Kidney (tissue), 14 donors: Measurements from ENCODE around the gene NPL. TPM values are rescaled to one million over a fixed set of nuclear protein-coding genes. Genes with fewer than 3 reads are reported as not detected.
A peak's percentile ranks its signal among the peaks of the same experiment; 100 is the strongest.

ENCODE experiments used
- DNase-seq, 5 donors: peaks; one replicate each; pipeline ENCODE4 v3.0.0-alpha.2; 2013 to 2020
- FAIRE-seq: peaks from 2 replicates; lab custom pipeline; 2012; peaks lifted over from hg19 to GRCh38; lab: Jason Lieb, UNC
- H3K27ac ChIP-seq, 2 donors: one replicate each; pipeline ENCODE4 v1.7.0; 2013; ENCODE audit warnings: low read depth in 2 of 2, low read length in 2 of 2, inconsistent platforms in 1 of 2
- H3K27me3 ChIP-seq: one replicate; pipeline ENCODE4 v1.7.1; 2013; ENCODE audit warnings: low read length, inconsistent platforms; ENCODE audit not compliant: control insufficient read depth, insufficient read depth
- H3K36me3 ChIP-seq, 3 donors: one replicate each; pipeline versions ENCODE4 v1.7.0 to v1.7.1; 2013; ENCODE audit warnings: low read length in 3 of 3, control low read depth in 1 of 3, inconsistent platforms in 1 of 3; ENCODE audit not compliant: insufficient read depth in 3 of 3, control insufficient read depth in 2 of 3
- H3K4me1 ChIP-seq, 3 donors: one replicate each; pipeline versions ENCODE4 v1.7.0 to v1.7.1; 2013; ENCODE audit warnings: low read length in 3 of 3, inconsistent platforms in 1 of 3, low read depth in 1 of 3; ENCODE audit not compliant: control insufficient read depth in 2 of 3, insufficient read depth in 2 of 3
- H3K4me3 ChIP-seq, 3 donors: one replicate each; pipeline versions ENCODE4 v1.7.0 to v1.8.1; 2013; ENCODE audit warnings: low read length in 3 of 3, control low read depth in 1 of 3, inconsistent platforms in 1 of 3
- H3K9ac ChIP-seq, 3 donors: one replicate each; pipeline versions ENCODE4 v1.7.0 to v1.7.1; 2013; ENCODE audit warnings: low read length in 3 of 3, control low read depth in 1 of 3, inconsistent platforms in 1 of 3
- H3K9me3 ChIP-seq, 3 donors: one replicate each; pipeline versions ENCODE4 v1.7.0 to v1.7.1; 2013; ENCODE audit warnings: low read length in 3 of 3, control low read depth in 1 of 3, inconsistent platforms in 1 of 3; ENCODE audit not compliant: control insufficient read depth in 2 of 3, insufficient read depth in 1 of 3
- CTCF ChIP-seq: IDR thresholded peaks from 3 replicates; pipeline ENCODE4 v1.5.1; 2012; ENCODE audit warnings: mild to moderate bottlenecking, moderate library complexity, borderline replicate concordance; ENCODE audit not compliant: insufficient read depth; ENCODE audit errors: extremely low read depth
- intact Hi-C: fragments of 100-400 bp; cut with DNase I; formaldehyde crosslinking; loops from one replicate; pipeline ENCODE4 v1.11.1; 2022
- polyA plus RNA-seq: library from polyadenylated mRNA; stranded (reverse); fragments of 350-450 nt; fragmentation: Illumina TruSeq; extraction: RNeasy Lipid Tissue Mini Kit (QIAGEN cat#74804); gene quantifications from one replicate; pipeline ENCODE4 v1.2.3, GENCODE V29; 2014; ENCODE audit warnings: low read depth, low replicate concordance; ENCODE audit not compliant: insufficient read depth
- total RNA-seq: library from RNA; stranded (reverse); fragmentation: NEBNext Ultra II Directional; extraction: Animal tissue kit (Norgen Biotek cat#: 25700); gene quantifications from one replicate; pipeline ENCODE4 v1.2.1, GENCODE V29; 2021
- donor health status: control.
- donor health status: control.
- donor health status: control.
- donor health status: control.
- donor health status: control.
- donor health status: DM: yes; HTN: yes; CAD: no.
- donor health status: Normal renal cell carcinoma (clear cell type).

Gene NPL
- total and polyA plus RNA-seq, 2 donors from 2014 or later, result 15.7 to 69.4 TPM

GRCh38 chr1:182770232-182770631 is 19.3 kb upstream of the NPL start:
- H3K9ac ChIP-seq, result no peak overlapping the region
- H3K9me3 ChIP-seq, result no peaks in the 10 kb centered on the region
- FAIRE-seq (no peak), DNase-seq (no peak)
- TF ChIP-seq CTCF, result no peak
- H3K27ac ChIP-seq, result no peak overlapping the region
- intact Hi-C loops, result no loop called here
- H3K4me1 ChIP-seq, result no peaks in the 10 kb centered on the region
- H3K36me3 ChIP-seq, result no peaks in the 10 kb centered on the region
- no peak overlapping the region for H3K4me3 ChIP-seq
- no peaks in the 10 kb centered on the region for H3K27me3 ChIP-seq

GRCh38 chr1:182771187-182771984 is 18.2 kb upstream of the NPL start:
- no peak overlapping the region for H3K27ac ChIP-seq
- H3K9me3 ChIP-seq, result no peaks in the 10 kb centered on the region
- no peaks in the 10 kb centered on the region for H3K36me3 ChIP-seq
- no peak for TF ChIP-seq CTCF
- no peak for DNase-seq
- H3K9ac ChIP-seq, result no peak overlapping the region
- H3K4me3 ChIP-seq, result no peak overlapping the region
- no peaks in the 10 kb centered on the region for H3K4me1 ChIP-seq
- intact Hi-C loops, result no loop called here
- no peaks in the 10 kb centered on the region for H3K27me3 ChIP-seq
- FAIRE-seq, result no peak

- DNase-seq (no peak), FAIRE-seq (peak; percentile 81)
- TF ChIP-seq CTCF, result no peak
- H3K36me3 ChIP-seq, result no peaks in the 10 kb centered on the region
- no peaks in the 10 kb centered on the region for H3K9me3 ChIP-seq
- intact Hi-C loops, result no loop called here
- no peak overlapping the region for H3K27ac ChIP-seq
- peaks cover 0 to 2% (median 0%) of the 10 kb centered on the region in 3 donors for H3K4me1 ChIP-seq
- H3K4me3 ChIP-seq, result no peak overlapping the region
- H3K27me3 ChIP-seq, result no peaks in the 10 kb centered on the region
- H3K9ac ChIP-seq, result no peak overlapping the region
These were observed 12.2 kb upstream of the NPL start for GRCh38 chr1:182777386-182777785.
